NCI-H748 (cell line): Measurements from ENCODE around the gene MYOD1.

ENCODE experiments used
- DNase-seq: peaks from one replicate; lab custom pipeline; 2025; ENCODE audit not compliant: unreplicated experiment; lab: John Stamatoyannopoulos, UW

MYOD1 gene

DNA sequence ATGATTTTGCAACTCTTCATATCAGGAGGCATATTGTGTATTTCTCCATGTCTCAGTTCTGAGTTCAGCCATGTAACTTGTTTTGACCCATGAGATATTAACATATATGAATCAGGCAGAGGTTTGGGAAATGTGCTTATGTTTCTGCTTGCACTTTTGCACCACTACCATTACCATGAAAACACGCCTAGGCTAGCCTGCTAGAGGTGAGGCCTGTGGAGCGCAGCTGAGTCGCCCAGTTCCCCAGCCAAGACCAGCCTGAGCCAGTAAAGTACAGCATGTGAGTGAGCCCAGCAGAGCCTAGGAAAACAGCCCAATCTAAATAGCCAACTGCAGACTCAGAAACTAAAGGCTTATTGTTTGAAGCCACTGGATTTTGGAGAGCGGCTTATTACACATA lies 18.4 kb upstream of the MYOD1 start:
- DNase-seq = peak; percentile 22

DNA sequence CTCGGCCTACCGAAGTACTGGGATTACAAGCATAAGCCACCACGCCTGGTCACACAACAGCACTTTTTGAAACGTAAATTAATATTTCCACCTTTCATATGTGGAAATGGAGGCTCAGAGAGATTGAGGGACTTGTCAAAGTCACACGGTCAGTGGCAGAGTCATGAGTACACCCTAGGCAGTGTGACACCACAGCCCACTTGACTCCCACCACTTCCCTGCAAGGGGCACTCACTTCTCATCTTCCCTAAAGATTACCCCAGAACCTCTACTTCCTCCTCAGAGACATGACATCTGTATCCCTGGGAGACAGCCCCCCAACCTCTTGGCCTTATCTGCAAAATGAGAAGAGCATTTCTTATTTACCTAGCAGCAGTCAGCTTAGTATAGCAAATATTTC lies 16.5 kb upstream of the MYOD1 start:
- DNase-seq = no peak

GRCh38 chr11:17703951-17704350 lies 15.4 kb upstream of the MYOD1 start:
- no peak for DNase-seq

GRCh38 chr11:17707830-17708229 lies 11.5 kb upstream of the MYOD1 start:
- DNase-seq = no peak

DNA sequence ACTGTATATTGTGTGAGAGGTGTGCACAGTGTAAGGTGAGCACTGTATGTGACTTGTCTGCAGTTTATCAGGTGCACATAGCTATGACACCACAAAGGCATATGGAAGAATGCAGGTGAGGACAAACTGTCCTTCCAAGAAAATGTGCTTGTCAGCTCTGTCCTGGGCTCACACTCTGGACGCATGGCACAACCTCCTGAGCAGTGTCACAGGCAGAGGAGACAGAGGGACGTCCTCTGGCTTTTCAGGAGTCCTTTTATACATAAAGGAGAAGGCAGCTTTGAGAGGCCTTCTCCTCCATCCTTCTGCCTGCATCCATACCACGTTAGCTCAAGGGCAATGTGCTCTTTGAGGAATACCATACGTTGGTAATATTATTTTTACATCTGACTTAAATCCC lies 7.5 kb upstream of the MYOD1 start:
- DNase-seq = no peak

GRCh38 chr11:17713851-17714250 lies 5.5 kb upstream of the MYOD1 start:
- no peak for DNase-seq

DNA sequence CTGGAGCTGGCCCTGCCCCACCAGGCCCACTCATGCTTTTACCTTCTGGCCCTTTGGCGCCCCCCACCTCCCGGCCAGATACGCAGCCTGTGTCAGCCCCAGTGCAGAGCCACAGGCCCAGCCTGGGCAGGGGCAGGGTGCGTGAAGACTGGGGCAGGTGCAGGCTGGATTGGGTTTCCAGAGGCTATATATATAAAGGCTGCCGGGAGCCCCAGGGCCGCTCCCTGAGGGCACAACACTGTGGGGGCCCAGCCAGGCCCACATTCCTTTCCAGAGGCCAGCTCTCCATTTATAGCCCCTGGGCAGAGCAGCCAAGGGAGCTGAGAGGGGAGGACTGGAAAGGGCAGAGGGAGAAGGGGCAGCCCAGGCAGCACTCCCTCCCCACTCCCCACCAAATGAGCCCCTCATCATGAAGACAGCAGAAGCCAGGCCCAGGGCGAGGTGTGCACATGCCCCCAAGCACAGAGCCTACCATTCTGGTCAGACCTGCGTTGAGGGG lies 5.0 kb upstream of the MYOD1 start:
- no peak for DNase-seq

- no peak for DNase-seq
These were observed 4.5 kb upstream of the MYOD1 start for GRCh38 chr11:17714870-17715269.

GRCh38 chr11:17716807-17717206 lies 2.6 kb upstream of the MYOD1 start:
- no peak for DNase-seq

DNA sequence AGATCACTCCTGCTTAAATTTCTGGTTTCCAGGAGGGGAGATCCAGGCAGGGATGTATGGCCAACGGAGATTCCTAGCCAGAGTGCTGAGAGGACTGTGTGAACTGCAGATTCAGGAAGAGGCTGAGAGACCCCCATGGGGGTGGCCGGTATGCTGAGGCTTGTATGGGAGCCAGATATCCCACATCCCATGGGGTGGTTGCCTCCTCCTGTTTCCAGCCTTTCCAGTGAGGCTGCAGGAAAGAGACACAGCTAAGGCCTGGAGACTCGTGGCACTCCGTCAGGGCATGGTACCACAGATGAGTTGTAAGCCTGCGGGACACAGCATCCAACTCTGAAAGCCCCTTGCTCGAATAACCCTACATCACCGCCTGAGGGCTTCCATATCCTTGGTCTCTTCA lies 1.4 kb upstream of the MYOD1 start:
- DNase-seq = no peak

GRCh38 chr11:17718510-17718962 lies 835 bp upstream of the MYOD1 start:
- no peak for DNase-seq

DNA sequence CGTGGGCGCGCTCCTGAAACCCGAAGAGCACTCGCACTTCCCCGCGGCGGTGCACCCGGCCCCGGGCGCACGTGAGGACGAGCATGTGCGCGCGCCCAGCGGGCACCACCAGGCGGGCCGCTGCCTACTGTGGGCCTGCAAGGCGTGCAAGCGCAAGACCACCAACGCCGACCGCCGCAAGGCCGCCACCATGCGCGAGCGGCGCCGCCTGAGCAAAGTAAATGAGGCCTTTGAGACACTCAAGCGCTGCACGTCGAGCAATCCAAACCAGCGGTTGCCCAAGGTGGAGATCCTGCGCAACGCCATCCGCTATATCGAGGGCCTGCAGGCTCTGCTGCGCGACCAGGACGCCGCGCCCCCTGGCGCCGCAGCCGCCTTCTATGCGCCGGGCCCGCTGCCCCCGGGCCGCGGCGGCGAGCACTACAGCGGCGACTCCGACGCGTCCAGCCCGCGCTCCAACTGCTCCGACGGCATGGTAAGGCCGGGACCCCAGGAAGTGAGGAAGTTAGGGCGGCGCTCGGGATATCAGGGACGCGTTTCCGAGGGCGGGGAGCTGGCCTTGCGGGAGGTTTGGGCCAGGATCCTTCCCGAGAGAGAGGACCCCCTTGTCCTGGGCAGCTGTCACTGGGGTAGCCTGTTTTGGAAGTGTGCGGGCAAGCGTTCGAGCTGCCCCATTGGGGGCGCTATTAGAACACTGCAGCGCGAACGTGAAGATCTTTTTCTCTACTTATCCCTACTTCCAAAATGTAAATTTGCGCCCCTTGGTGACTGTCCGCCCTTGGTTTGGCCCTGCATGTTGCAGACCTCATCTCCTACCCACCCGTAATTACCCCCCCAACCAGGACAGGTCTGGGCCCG lies 796 bp downstream of the MYOD1 start:
- DNase-seq = peak; percentile 71

DNA sequence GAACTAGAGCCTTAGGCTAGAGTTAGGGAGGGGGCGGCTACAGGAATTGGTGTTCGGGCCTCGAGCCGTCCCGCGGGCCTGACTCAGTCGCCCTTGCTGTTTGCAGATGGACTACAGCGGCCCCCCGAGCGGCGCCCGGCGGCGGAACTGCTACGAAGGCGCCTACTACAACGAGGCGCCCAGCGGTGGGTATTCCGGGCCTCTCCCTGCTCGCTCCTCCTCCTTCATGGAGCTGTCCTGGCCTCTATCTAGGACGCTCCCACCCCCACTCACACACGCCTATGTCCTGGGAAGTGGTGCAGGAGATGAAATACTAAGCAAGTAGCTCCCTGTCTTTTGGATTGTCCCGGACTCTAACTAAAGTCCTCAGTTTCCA lies 1.4 kb downstream of the MYOD1 start:
- DNase-seq = peak; percentile 67

DNA sequence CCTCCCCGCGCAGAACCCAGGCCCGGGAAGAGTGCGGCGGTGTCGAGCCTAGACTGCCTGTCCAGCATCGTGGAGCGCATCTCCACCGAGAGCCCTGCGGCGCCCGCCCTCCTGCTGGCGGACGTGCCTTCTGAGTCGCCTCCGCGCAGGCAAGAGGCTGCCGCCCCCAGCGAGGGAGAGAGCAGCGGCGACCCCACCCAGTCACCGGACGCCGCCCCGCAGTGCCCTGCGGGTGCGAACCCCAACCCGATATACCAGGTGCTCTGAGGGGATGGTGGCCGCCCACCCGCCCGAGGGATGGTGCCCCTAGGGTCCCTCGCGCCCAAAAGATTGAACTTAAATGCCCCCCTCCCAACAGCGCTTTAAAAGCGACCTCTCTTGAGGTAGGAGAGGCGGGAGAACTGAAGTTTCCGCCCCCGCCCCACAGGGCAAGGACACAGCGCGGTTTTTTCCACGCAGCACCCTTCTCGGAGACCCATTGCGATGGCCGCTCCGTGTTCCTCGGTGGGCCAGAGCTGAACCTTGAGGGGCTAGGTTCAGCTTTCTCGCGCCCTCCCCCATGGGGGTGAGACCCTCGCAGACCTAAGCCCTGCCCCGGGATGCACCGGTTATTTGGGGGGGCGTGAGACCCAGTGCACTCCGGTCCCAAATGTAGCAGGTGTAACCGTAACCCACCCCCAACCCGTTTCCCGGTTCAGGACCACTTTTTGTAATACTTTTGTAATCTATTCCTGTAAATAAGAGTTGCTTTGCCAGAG lies 2.0 kb downstream of the MYOD1 start:
- DNase-seq = peak; percentile 64

DNA sequence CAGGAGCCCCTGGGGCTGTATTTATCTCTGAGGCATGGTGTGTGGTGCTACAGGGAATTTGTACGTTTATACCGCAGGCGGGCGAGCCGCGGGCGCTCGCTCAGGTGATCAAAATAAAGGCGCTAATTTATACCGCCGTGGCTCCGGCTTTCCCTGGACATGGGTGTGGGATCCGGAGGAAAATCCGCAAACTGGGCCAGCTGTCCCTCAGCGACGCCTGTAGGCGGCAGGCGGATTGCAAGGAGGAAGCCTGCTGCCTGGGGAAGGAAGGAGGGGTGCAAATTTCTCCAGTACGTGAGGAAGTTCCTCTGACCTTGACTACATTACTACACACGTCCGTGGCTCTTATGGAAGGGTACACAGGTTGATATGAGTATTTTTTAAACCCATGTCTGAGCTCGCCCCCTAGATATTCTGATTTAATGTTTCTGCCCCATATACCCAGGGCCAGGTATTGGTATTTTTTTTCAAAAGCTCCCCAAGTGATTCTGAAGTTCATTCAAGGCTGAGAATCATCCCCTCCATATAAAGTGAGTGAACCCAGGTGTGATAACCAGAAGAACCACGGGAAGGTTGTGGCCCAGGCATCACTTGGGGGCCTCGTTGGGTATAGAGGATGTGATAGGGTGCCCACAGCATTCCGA lies 2.8 kb downstream of the MYOD1 start:
- DNase-seq = peak; percentile 84

- DNase-seq = no peak
These were observed 4.9 kb downstream of the MYOD1 start for GRCh38 chr11:17724020-17724908.

DNA sequence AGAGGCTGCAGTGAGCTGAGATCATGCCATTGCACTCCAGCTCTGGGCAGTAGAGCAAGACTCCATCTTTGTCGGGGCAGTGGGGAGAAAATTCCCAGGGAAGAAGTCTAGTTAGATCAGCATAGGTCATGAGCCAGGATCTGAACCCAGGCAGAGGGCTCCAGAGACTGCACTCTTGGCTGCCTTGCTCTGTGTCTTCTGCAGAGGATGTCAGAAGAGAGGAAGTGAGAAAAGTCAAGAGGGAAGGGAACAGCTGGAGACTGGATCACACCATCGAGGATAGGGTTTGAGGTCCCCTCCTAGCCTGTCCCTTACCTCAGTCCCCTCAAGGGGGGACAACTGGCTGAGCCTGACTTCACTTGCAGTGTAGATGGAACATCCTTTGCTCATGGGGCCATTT lies 5.8 kb downstream of the MYOD1 start:
- no peak for DNase-seq

GRCh38 chr11:17730137-17730536 lies 10.8 kb downstream of the MYOD1 start:
- DNase-seq = no peak

- DNase-seq = peak; percentile 95
These were observed 11.5 kb downstream of the MYOD1 start for GRCh38 chr11:17730608-17731462.

GRCh38 chr11:17733261-17733660 lies 13.9 kb downstream of the MYOD1 start:
- no peak for DNase-seq
